Bone marrow (tissue), 2 donors: Measurements from ENCODE around the gene PRRT2.
"Not testable (repeated sequence)": the region's sequence is repeated elsewhere in the genome, so short reads cannot be mapped to it uniquely, and the experiment has no call there.

ENCODE experiments used
- DNase-seq, 2 donors: peaks; one replicate each; lab custom pipeline; 2025; lab: John Stamatoyannopoulos, UW

PRRT2 gene

GRCh38 chr16:29812754-29813643, 1.0 kb downstream of the PRRT2 start:
- DNase-seq: no peak

- no peak for DNase-seq
Observed at GRCh38 chr16:29813644-29814562, 1.9 kb downstream of the PRRT2 start.

- DNase-seq: no peak
Observed at GRCh38 chr16:29814592-29814991, 2.6 kb downstream of the PRRT2 start.

- DNase-seq: no peak
Observed at GRCh38 chr16:29815032-29815721, 3.2 kb downstream of the PRRT2 start.

GRCh38 chr16:29815793-29816693, 4.0 kb downstream of the PRRT2 start, which contains the start of gene PAGR1:
PAGR1 (plus strand) TSS chr16:29816152; CDS start chr16:29816526, 374 bp downstream.
- DNase-seq: peak; percentile 97 to 99

- no peak for DNase-seq
Observed at GRCh38 chr16:29816694-29817441, 4.9 kb downstream of the PRRT2 start.

- no peak for DNase-seq
Observed at GRCh38 chr16:29818082-29818481, 6.1 kb downstream of the PRRT2 start.

GRCh38 chr16:29819506-29819905, 7.5 kb downstream of the PRRT2 start:
- DNase-seq: no peak

- peak in 1 of 2 donors; percentile 42 for DNase-seq
Observed at GRCh38 chr16:29820271-29820701, 8.3 kb downstream of the PRRT2 start, which contains the start of gene MVP. MVP (plus strand) TSS chr16:29820462; CDS start chr16:29830550, 10,088 bp downstream.

GRCh38 chr16:29820730-29821642, 9.0 kb downstream of the PRRT2 start:
- no peak for DNase-seq

GRCh38 chr16:29821643-29822115, 9.7 kb downstream of the PRRT2 start:
- DNase-seq: no peak

GRCh38 chr16:29824589-29825144, 12.7 kb downstream of the PRRT2 start:
- no peak for DNase-seq

- DNase-seq: no peak
Observed at GRCh38 chr16:29825145-29826044, 13.4 kb downstream of the PRRT2 start.

- no peak for DNase-seq
Observed at GRCh38 chr16:29826342-29826695, 14.3 kb downstream of the PRRT2 start.

- no peak for DNase-seq
Observed at GRCh38 chr16:29830774-29831173, 18.8 kb downstream of the PRRT2 start.

- DNase-seq: no peak
Observed at GRCh38 chr16:29831490-29831889, 19.5 kb downstream of the PRRT2 start.

- DNase-seq: not testable (repeated sequence)
Observed at GRCh38 chr16:29833219-29833618, 21.2 kb downstream of the PRRT2 start.
